HG02981 (cell line): Measurements from ENCODE around the gene REEP6.
"Not testable (repeated sequence)": the region's sequence is repeated elsewhere in the genome, so short reads cannot be mapped to it uniquely, and the experiment has no call there.

Experiments used
- ATAC-seq: cut with Tn5 transposase; IDR thresholded peaks from one replicate; pipeline ENCODE4 v1.9.1; 2021; ENCODE audit warnings: mild to moderate bottlenecking, moderate library complexity; ENCODE audit not compliant: unreplicated experiment

The REEP6 gene

GRCh38 chr19:1471515-1472160, 19.3 kb upstream of the REEP6 start:
- ATAC-seq, result no peak

GRCh38 chr19:1472231-1473084, 18.5 kb upstream of the REEP6 start:
- ATAC-seq, result no peak

GRCh38 chr19:1473085-1473851, 17.7 kb upstream of the REEP6 start:
- ATAC-seq, result no peak

- no peak for ATAC-seq
These were observed 16.8 kb upstream of the REEP6 start for GRCh38 chr19:1474011-1474764.

- ATAC-seq, result no peak
These were observed 16.1 kb upstream of the REEP6 start for GRCh38 chr19:1474765-1475351.

GRCh38 chr19:1475751-1476437, 15.1 kb upstream of the REEP6 start:
- no peak for ATAC-seq

- not testable (repeated sequence) for ATAC-seq
These were observed 13.9 kb upstream of the REEP6 start for GRCh38 chr19:1477056-1477455.

- ATAC-seq, result peak; percentile 87
These were observed 11.9 kb upstream of the REEP6 start, which contains the start of gene C19orf25 for GRCh38 chr19:1478934-1479707. C19orf25 (minus strand) TSS chr19:1479215; CDS start chr19:1478903, 312 bp downstream.

GRCh38 chr19:1481224-1481892, 9.6 kb upstream of the REEP6 start:
- ATAC-seq, result no peak

GRCh38 chr19:1481893-1482360, 9.1 kb upstream of the REEP6 start:
- no peak for ATAC-seq

- ATAC-seq, result no peak
These were observed 8.4 kb upstream of the REEP6 start for GRCh38 chr19:1482361-1483130.

GRCh38 chr19:1483131-1483978, 7.6 kb upstream of the REEP6 start:
- ATAC-seq, result no peak

GRCh38 chr19:1483979-1484428, 7.0 kb upstream of the REEP6 start:
- ATAC-seq, result no peak

- ATAC-seq, result no peak
These were observed 4.0 kb upstream of the REEP6 start for GRCh38 chr19:1486720-1487575.

- ATAC-seq, result no peak
These were observed 3.3 kb upstream of the REEP6 start for GRCh38 chr19:1487576-1488281.
